SW480 (cell line): ENCODE results near the gene PDS5A.
A peak's percentile ranks its signal among the peaks of the same experiment; 100 is the strongest.
"Not testable (repeated sequence)": the region's sequence is repeated elsewhere in the genome, so short reads cannot be mapped to it uniquely, and the experiment has no call there.

Source experiments
- DNase-seq: peaks from one replicate; pipeline ENCODE4 v3.0.0-alpha.2; 2016; ENCODE audit warnings: low spot score

Gene PDS5A

DNA sequence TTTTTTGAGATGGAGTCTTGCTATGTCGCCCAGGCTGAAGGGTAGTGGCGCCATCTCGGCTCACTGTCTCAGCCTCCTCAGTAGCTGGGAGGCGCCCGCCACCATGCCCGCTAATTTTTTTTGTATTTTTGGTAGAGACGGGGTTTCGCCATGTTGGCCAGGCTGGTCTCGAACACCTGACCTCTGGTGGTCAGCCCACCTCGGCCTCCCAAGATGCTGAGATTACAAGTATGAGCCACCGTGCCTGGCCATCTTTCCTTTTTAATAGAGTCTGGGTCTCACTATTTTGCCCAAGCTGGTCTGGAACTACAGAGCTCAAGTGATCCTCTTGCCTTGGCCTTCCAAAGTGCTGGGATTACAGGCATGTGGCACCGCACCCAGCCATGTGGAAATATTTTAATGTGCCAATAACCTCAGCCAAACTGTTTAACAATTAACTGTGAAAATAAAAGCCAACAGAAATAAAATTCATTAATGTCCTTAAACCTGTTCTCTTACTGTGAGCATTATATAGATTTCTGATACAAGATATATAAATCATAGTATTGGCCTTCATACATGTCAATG is 16.3 kb downstream of the PDS5A start:
- DNase-seq, result no peak

- no peak for DNase-seq
Measured at GRCh38 chr4:39950861-39951481, 26.7 kb downstream of the PDS5A start.

DNA sequence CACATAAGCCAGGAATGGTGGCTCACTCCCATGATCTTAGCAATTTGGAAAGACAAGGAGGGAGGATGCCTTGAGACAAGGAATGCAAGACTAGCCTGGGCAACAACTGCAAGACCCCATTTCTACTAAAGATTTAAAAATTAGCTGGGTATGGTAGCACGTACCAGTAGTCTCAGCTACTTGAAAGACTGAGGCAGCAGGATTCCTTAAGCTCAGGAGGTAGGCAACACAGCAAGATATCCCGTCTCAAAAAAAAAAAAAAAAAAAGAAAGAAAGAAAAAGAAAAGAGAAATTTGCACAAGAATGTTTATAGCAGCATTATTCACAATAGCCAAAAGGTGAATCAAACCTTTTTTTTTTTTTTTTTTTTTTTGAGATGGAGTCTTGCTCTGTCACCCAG is 29.7 kb downstream of the PDS5A start:
- no peak for DNase-seq

DNA sequence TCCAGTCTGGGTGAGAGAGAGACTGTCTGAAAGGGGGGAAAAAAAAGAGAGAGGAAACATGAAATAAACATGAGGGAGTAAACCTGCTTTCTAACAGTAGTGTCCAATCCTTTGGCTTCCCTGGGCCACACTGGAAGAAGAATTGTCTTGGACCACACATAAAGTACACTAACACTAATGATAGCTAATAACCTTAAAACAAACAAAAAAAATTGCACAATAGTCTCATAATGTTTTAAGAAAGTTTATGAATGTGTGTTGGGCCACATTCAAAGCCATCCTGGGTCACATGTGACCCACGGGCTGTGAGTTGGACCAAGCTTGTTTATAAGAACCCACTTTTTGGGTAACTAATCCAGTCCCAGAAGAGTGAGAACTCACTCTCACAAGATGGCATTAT is 30.3 kb downstream of the PDS5A start:
- DNase-seq, result no peak

- DNase-seq, result not testable (repeated sequence)
Measured at GRCh38 chr4:39944245-39944644, 33.5 kb downstream of the PDS5A start.

- DNase-seq, result no peak
Measured at GRCh38 chr4:39942507-39942906, 35.2 kb downstream of the PDS5A start.

DNA sequence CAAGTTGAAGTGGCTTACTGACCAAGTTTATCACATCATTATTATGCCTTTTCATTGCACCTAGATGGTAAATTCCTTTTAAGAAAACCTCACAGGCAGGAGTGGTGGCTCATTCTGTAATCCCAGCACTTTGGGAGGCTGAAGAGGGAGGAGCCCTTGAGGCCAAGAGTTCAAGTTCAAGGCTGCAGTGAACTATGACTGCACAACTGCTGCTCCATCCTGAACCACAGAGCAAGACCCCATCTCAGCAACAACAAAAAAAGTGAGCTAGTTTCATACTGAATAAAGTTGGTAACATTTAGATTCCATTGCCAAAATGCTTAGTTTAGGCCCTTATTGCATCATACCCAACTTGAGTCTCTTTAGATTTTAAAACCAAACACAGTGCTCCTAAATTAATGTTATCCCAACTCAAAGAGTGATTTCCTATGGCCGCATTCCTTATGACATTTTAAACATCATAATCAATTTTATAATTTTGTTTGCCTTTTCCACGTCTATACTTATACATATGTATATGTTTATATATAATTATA is 36.0 kb downstream of the PDS5A start:
- no peak for DNase-seq

DNA sequence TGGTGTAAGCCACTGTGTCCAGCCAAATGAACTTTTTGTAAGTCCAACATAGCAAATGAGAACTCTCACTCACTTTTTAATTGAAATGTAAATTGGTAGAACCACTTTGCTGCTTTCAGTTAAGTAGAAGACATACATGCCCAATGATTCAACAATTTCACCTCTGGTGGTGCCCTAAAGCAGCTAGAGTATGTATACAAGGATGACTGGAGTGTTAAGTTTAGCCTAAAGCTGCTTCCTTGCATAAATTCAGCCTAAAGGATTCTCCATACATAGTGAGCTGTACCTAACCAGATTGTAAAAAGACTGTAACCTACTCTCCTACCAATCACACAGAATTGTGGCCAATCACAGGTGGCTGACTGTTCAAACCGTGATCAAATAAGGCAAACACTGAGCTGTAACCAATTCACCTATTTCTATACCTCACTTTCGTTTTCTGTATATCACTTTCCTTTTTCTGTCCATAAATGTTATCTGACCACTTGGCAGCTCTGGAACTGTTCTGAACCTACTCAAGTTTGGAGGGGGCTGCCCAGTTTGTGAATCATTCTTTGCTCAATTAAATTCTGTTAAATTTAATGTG is 39.9 kb downstream of the PDS5A start:
- no peak for DNase-seq

- no peak for DNase-seq
Measured at GRCh38 chr4:39936565-39937418, 40.9 kb downstream of the PDS5A start.

DNA sequence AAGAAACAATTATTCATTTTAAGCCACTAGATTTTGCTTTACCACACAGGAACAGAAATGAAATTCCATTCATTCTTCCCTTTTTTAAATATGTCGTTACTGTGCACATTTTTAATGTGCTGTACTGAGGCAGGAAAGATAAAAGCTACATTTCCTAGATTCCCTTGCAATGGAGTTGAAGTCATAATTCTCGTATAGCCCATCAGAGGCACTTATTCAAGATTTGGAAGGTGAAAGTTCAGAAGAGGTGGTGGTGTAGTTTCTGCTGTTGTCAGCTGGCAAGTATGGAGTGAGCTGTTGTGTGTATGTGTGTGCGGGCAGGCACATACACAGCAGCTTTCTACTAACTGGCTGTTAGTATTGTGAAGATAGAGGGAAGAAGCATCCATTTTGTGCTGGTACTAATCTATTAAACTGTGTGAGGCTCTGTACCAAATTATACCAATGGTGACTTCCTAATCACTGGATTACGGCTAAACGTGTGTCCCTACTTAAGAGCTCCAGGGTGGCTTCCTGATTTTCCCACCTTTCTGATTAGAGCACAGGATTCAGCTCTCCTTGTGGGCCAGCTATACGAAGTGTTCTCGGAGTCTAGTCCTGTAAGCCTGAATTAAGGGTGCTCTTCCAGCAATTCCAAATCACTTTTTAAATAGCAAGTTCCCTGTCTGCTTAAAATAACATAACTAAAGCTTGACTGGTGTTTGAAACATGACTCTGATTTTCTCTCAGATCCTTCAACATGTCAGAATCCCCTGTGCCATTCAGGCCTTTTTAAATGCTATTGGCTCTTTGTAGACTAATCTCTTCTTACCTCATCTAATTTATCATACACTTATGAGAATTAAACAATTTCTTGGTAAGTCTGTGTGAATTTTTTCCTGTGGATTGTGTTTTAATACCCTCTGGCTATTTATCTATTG is 43.8 kb downstream of the PDS5A start:
- DNase-seq, result peak; percentile 5

DNA sequence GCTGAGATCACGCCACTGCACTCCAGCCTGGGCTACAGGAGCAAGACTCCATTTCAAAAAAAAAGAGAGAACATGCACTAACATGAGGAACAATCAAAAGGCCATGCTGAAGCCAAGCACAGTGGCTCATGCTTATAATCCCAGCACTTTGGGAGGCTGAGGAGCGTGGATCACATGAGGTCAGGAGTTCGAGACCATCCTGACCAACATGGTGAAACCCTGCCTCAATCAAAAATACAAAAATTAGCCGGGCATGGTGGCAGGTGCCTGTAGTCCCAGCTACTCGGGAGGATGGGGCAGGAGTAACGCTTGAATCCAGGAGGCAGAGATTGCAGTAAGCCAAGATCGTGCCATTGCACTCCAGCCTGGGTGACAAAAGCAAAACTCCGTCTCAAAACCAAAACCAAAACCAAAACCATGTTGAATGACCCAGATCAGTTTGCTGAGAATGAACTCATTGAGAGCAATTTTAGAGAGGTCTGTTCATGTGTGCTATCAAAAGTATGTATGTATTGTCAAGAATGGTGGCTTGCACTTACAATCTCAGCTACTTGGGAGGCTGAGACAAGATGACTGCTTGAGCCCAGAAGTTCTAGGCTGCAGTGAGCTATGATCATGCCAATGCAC is 44.8 kb downstream of the PDS5A start:
- DNase-seq, result no peak

DNA sequence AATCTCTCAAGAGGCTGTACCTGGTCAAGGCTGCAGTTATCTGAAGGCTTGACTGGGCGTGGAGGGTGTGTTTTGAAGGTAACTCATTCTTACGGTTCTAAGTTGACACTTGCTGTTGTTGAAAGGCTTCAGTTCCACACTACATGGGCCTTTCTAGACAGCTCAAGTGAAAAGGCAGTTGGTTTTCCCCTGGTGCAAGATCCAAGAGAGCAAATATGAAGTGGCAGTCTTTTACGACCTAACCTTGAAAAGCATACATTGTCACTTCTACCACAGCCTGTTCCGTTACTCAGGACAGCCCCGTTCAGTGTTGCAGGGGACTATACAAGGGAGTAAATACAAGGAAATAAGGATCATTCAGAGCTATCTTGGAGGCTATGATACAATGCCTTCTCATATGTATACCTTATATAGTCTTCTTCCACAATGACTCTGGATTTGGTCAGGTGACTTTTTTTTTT is 46.2 kb downstream of the PDS5A start:
- peak; percentile 2 for DNase-seq

DNA sequence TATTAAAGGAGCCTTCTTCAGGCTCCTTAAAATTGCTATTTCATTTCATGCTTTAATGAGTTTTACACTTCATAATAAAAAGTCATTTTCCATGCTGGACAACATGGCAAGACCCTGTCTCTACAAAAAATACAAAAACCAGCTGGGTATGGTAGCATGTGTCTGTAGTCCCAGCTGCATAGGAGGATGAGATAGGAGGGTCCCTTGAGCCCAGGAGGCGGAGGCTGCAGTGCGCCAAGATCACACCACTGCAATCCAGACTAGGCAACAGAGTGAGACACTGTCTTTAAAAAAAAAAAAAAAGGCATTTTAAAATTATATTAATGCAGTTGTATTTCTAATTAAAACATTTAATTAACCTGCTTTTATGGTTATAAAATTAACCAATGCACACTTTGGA is 49.2 kb downstream of the PDS5A start:
- DNase-seq, result no peak

DNA sequence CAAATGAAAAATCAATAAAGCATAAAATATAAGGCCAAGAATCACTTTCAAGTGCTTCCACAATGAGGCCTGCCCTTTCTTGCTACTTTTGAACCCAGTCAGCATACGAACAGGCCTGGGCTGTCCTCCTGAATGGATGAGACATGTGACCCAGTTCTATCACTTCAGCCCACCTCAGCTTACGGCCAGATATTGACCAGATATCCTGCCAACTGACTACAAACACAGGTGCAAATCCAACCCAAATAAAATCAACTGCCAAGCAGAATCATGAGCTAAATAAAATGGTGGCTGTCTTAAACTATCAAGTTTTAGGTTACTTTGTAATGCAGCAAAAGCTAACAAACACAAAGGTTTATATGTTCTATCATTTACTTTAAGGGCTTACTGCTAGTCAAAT is 53.7 kb downstream of the PDS5A start:
- DNase-seq, result no peak

GRCh38 chr4:39922399-39922798 is 55.3 kb downstream of the PDS5A start:
- DNase-seq, result peak; percentile 20

GRCh38 chr4:39913471-39913870 is 64.2 kb downstream of the PDS5A start:
- DNase-seq, result no peak

GRCh38 chr4:39910064-39910463 is 67.6 kb downstream of the PDS5A start:
- no peak for DNase-seq

- DNase-seq, result no peak
Measured at GRCh38 chr4:39908284-39908683, 69.4 kb downstream of the PDS5A start.

- DNase-seq, result no peak
Measured at GRCh38 chr4:39905656-39906055, 72.1 kb downstream of the PDS5A start.

GRCh38 chr4:39905019-39905418 is 72.7 kb downstream of the PDS5A start:
- not testable (repeated sequence) for DNase-seq

DNA sequence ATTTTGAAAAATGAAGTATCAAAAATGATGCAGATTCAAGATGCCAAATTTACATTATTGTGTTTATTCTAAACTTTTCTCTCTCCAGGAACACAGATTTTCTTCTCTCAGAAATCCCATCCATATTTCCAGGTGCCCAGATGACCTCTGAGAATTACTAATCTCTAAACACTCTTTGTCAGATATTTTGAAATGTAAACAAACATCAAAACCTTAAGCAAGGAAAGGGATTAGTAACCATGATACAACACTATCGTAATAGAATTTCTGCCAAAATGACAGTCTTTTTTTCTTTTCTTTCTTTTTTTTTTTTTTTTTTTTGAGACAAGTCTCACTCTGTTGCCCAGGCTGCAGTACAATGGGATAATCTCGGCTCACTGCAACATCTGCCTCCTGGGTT is 76.7 kb downstream of the PDS5A start:
- DNase-seq, result no peak
